ENCODE results near the gene ZNF778. TPM values are rescaled to one million over a fixed set of nuclear protein-coding genes. Genes with fewer than 3 reads are reported as not detected.
"Not testable (repeated sequence)": the region's sequence is repeated elsewhere in the genome, so short reads cannot be mapped to it uniquely, and the experiment has no call there.

The ZNF778 gene
- total RNA-seq, 1 donor from 2014 or later, result 21.5 TPM

- no peaks in the 10 kb centered on the region for H3K9me3 Mint-ChIP-seq
- no peak overlapping the region for H3K4me2 ChIP-seq
- H3K9me3 ChIP-seq (ENCODE audit: low read depth), result no peaks in the 10 kb centered on the region
- H3K4me3 Mint-ChIP-seq, result peak overlapping the region; percentile 1
- no peak overlapping the region for H3K27ac ChIP-seq
- H3K4me1 ChIP-seq, result no peaks in the 10 kb centered on the region
- no peaks in the 10 kb centered on the region for H3K79me2 ChIP-seq (ENCODE audit: low read depth)
- H3F3A ChIP-seq (ENCODE audit: low read depth), result peaks cover 22% of the 10 kb centered on the region
- H3K27me3 ChIP-seq, result peaks cover 4% of the 10 kb centered on the region
- no peak overlapping the region for H3K4me3 ChIP-seq
- H2AFZ ChIP-seq (replicated peaks), result no peak overlapping the region
- DNase-seq (ENCODE audit: low spot score), result no peak
- no peaks in the 10 kb centered on the region for H3K36me3 Mint-ChIP-seq
- H3K36me3 ChIP-seq, result no peaks in the 10 kb centered on the region
- H3K27me3 Mint-ChIP-seq (ENCODE audit: insufficient read depth, low read depth), result peaks cover 15% of the 10 kb centered on the region
- H3K27ac Mint-ChIP-seq, result no peak overlapping the region
- H3K4me1 Mint-ChIP-seq, result no peaks in the 10 kb centered on the region
- H4K20me1 ChIP-seq (ENCODE audit: low read depth), result no peaks in the 10 kb centered on the region
- no peak overlapping the region for H3K9ac ChIP-seq
- no peak for TF ChIP-seq CTCF (IDR thresholded peaks at IDR 0.05)
- TF ChIP-seq EZH2phosphoT487 (IDR thresholded peaks at IDR 0.05), result no peak
- TF ChIP-seq EZH2 (IDR thresholded peaks at IDR 0.05), result no peak
Measured at GRCh38 chr16:89183975-89184676, 33.4 kb upstream of the ZNF778 start.

- TF ChIP-seq EZH2 (IDR thresholded peaks at IDR 0.05) (no peak), EZH2phosphoT487 (IDR thresholded peaks at IDR 0.05) (no peak), CTCF (IDR thresholded peaks at IDR 0.05) (no peak)
- Mint-ChIP-seq H3K27ac (no peak overlapping the region), H3K9me3 (no peaks in the 10 kb centered on the region), H3K4me3 (peak overlapping the region; percentile 1), H3K4me1 (no peaks in the 10 kb centered on the region), H3K36me3 (no peaks in the 10 kb centered on the region), H3K27me3 (ENCODE audit: insufficient read depth, low read depth) (peaks cover 19% of the 10 kb centered on the region)
- Histone ChIP-seq H3K27ac (no peak overlapping the region), H3F3A (ENCODE audit: low read depth) (peaks cover 24% of the 10 kb centered on the region), H4K20me1 (ENCODE audit: low read depth) (no peaks in the 10 kb centered on the region), H3K36me3 (no peaks in the 10 kb centered on the region), H3K27me3 (peaks cover 8% of the 10 kb centered on the region), H3K79me2 (ENCODE audit: low read depth) (no peaks in the 10 kb centered on the region), H3K9ac (no peak overlapping the region), H3K4me1 (no peaks in the 10 kb centered on the region), H3K9me3 (ENCODE audit: low read depth) (no peaks in the 10 kb centered on the region), H3K4me3 (no peak overlapping the region), H3K4me2 (no peak overlapping the region), H2AFZ (replicated peaks) (no peak overlapping the region)
- DNase-seq (ENCODE audit: low spot score), result no peak
Measured at GRCh38 chr16:89184677-89184932, 32.9 kb upstream of the ZNF778 start.

GRCh38 chr16:89184933-89185794, 32.3 kb upstream of the ZNF778 start:
- Histone ChIP-seq H3K9me3 (ENCODE audit: low read depth) (no peaks in the 10 kb centered on the region), H3K79me2 (ENCODE audit: low read depth) (no peaks in the 10 kb centered on the region), H3K9ac (no peak overlapping the region), H2AFZ (replicated peaks) (no peak overlapping the region), H3K4me2 (no peak overlapping the region), H3K4me1 (no peaks in the 10 kb centered on the region), H3K27ac (no peak overlapping the region), H4K20me1 (ENCODE audit: low read depth) (no peaks in the 10 kb centered on the region), H3K36me3 (no peaks in the 10 kb centered on the region), H3K4me3 (no peak overlapping the region), H3K27me3 (peaks cover 14% of the 10 kb centered on the region), H3F3A (ENCODE audit: low read depth) (peaks cover 30% of the 10 kb centered on the region)
- Mint-ChIP-seq H3K27ac (no peak overlapping the region), H3K4me1 (no peaks in the 10 kb centered on the region), H3K27me3 (ENCODE audit: insufficient read depth, low read depth) (peaks cover 23% of the 10 kb centered on the region), H3K36me3 (no peaks in the 10 kb centered on the region), H3K4me3 (no peak overlapping the region), H3K9me3 (no peaks in the 10 kb centered on the region)
- no peak for DNase-seq (ENCODE audit: low spot score)
- TF ChIP-seq EZH2phosphoT487 (IDR thresholded peaks at IDR 0.05) (no peak), EZH2 (IDR thresholded peaks at IDR 0.05) (no peak), CTCF (IDR thresholded peaks at IDR 0.05) (no peak)

GRCh38 chr16:89185887-89186592, 31.5 kb upstream of the ZNF778 start:
- H3K4me2 ChIP-seq; H4K20me1 ChIP-seq (ENCODE audit: low read depth); H3K27ac ChIP-seq; H3K36me3 Mint-ChIP-seq; H2AFZ ChIP-seq (replicated peaks); H3K9ac ChIP-seq; H3K27ac Mint-ChIP-seq; H3K4me3 ChIP-seq; H3K9me3 Mint-ChIP-seq; H3K4me1 ChIP-seq; H3K4me3 Mint-ChIP-seq; H3K9me3 ChIP-seq (ENCODE audit: low read depth); H3K4me1 Mint-ChIP-seq; H3K79me2 ChIP-seq (ENCODE audit: low read depth); H3K36me3 ChIP-seq; DNase-seq (ENCODE audit: low spot score): not testable (repeated sequence)
- peaks cover 30% of the 10 kb centered on the region for H3F3A ChIP-seq (ENCODE audit: low read depth)
- H3K27me3 ChIP-seq, result peaks cover 23% of the 10 kb centered on the region
- peaks cover 28% of the 10 kb centered on the region for H3K27me3 Mint-ChIP-seq (ENCODE audit: insufficient read depth, low read depth)

- H3K4me3 ChIP-seq, H3K9ac ChIP-seq: not testable (repeated sequence)
- H3K27me3 ChIP-seq, result peaks cover 29% of the 10 kb centered on the region
Measured at GRCh38 chr16:89186593-89187031, 30.9 kb upstream of the ZNF778 start.

More at GRCh38 chr16:89186593-89187031, 30.9 kb upstream of the ZNF778 start:
- peaks cover 30% of the 10 kb centered on the region for H3F3A ChIP-seq (ENCODE audit: low read depth)
- not testable (repeated sequence) for H3K4me2 ChIP-seq; H3K4me1 Mint-ChIP-seq; H3K4me1 ChIP-seq; DNase-seq (ENCODE audit: low spot score); H3K27ac Mint-ChIP-seq; H3K36me3 ChIP-seq; H3K27ac ChIP-seq; H3K4me3 Mint-ChIP-seq; H3K9me3 ChIP-seq (ENCODE audit: low read depth); H2AFZ ChIP-seq (replicated peaks); H3K36me3 Mint-ChIP-seq; H3K79me2 ChIP-seq (ENCODE audit: low read depth); H3K9me3 Mint-ChIP-seq; H4K20me1 ChIP-seq (ENCODE audit: low read depth)
- peaks cover 30% of the 10 kb centered on the region for H3K27me3 Mint-ChIP-seq (ENCODE audit: insufficient read depth, low read depth)

Measured in neural progenitor cell (in vitro differentiated cells).